Coronary artery (tissue), 2 donors: ENCODE results near the gene CTRB2.

ENCODE experiments used
- DNase-seq: peaks from one replicate; pipeline ENCODE4 v3.0.0-alpha.2; 2017; ENCODE audit warnings: low spot score
- H3K27ac ChIP-seq, 2 donors: fragments of 200-600 bp; sonication (generic); one replicate each; pipeline ENCODE4 v1.5.1; 2016 to 2019
- H3K4me3 ChIP-seq: fragments of 200-600 bp; sonication (generic); 2 replicates; pipeline ENCODE4 v1.5.1; 2016; ENCODE audit warnings: mild to moderate bottlenecking, moderate library complexity
- CTCF ChIP-seq: fragments of 200-600 bp; sonication (generic); IDR thresholded peaks from one replicate; pipeline ENCODE4 v1.5.1; 2019; ENCODE audit warnings: antibody characterized with exemption

Gene CTRB2

GRCh38 chr16:75250809-75251279 lies 43.9 kb upstream of the CTRB2 start:
- no peak for TF ChIP-seq CTCF
- DNase-seq, result no peak
- peak overlapping the region; percentile 94 to 98 for H3K27ac ChIP-seq
- H3K4me3 ChIP-seq, result peak overlapping the region; percentile 88

GRCh38 chr16:75250089-75250808 lies 43.3 kb upstream of the CTRB2 start:
- no peak for TF ChIP-seq CTCF
- H3K4me3 ChIP-seq, result peak overlapping the region; percentile 88
- H3K27ac ChIP-seq, result peak overlapping the region; percentile 94 to 98
- no peak for DNase-seq

GRCh38 chr16:75249441-75249840 lies 42.5 kb upstream of the CTRB2 start:
- no peak for DNase-seq
- Histone ChIP-seq H3K27ac (peak overlapping the region; percentile 94 to 98), H3K4me3 (peak overlapping the region; percentile 88)
- no peak for TF ChIP-seq CTCF

- Histone ChIP-seq H3K4me3 (peak overlapping the region; percentile 88), H3K27ac (peak overlapping the region; percentile 94 to 98)
- TF ChIP-seq CTCF, result no peak
- DNase-seq, result no peak
Observed at GRCh38 chr16:75248536-75249380, 41.8 kb upstream of the CTRB2 start.

GRCh38 chr16:75248142-75248535 lies 41.2 kb upstream of the CTRB2 start:
- TF ChIP-seq CTCF, result no peak
- DNase-seq, result no peak
- Histone ChIP-seq H3K27ac (peak overlapping the region; percentile 94 to 98), H3K4me3 (peak overlapping the region; percentile 88)

GRCh38 chr16:75247249-75247648 lies 40.3 kb upstream of the CTRB2 start:
- Histone ChIP-seq H3K27ac (peak overlapping the region; percentile 94 to 98), H3K4me3 (peak overlapping the region; percentile 88)
- no peak for TF ChIP-seq CTCF
- no peak for DNase-seq
